Liver (tissue), 9 donors: ENCODE data around the gene MTHFSD. TPM values are rescaled to one million over a fixed set of nuclear protein-coding genes. Genes with fewer than 3 reads are reported as not detected.
"Not testable (repeated sequence)": the region's sequence is repeated elsewhere in the genome, so short reads cannot be mapped to it uniquely, and the experiment has no call there.

Source experiments
- DNase-seq: peaks from one replicate; pipeline ENCODE4 v3.0.0-alpha.2; 2017; ENCODE audit warnings: low spot score
- H3K27ac ChIP-seq, 2 donors: one replicate each; pipeline ENCODE4 v1.7.0; 2013; ENCODE audit warnings: inconsistent platforms in 2 of 2, low read length in 2 of 2, control low read depth in 1 of 2, low read depth in 1 of 2, mild to moderate bottlenecking in 1 of 2
- H3K27me3 ChIP-seq, 4 donors: one replicate each; pipeline versions ENCODE4 v1.6.1 to v1.7.0; 2013; ENCODE audit warnings: low read length in 3 of 4, inconsistent platforms in 1 of 4, mild to moderate bottlenecking in 1 of 4, moderate library complexity in 1 of 4; ENCODE audit not compliant: control insufficient read depth in 4 of 4, insufficient read depth in 4 of 4
- H3K36me3 ChIP-seq, 4 donors: one replicate each; pipeline versions ENCODE4 v1.6.1 to v1.7.0; 2013; ENCODE audit warnings: low read length in 3 of 4, mild to moderate bottlenecking in 3 of 4, low read depth in 1 of 4, moderate library complexity in 1 of 4; ENCODE audit not compliant: control insufficient read depth in 4 of 4, insufficient read depth in 3 of 4
- H3K4me1 ChIP-seq, 4 donors: one replicate each; pipeline versions ENCODE4 v1.6.1 to v1.7.0; 2013; ENCODE audit warnings: low read length in 3 of 4, mild to moderate bottlenecking in 3 of 4, moderate library complexity in 1 of 4; ENCODE audit not compliant: control insufficient read depth in 4 of 4, insufficient read depth in 4 of 4
- H3K4me3 ChIP-seq, 3 donors: one replicate each; pipeline versions ENCODE4 v1.6.1 to v1.7.0; 2013; ENCODE audit warnings: low read length in 3 of 3, control low read depth in 1 of 3, low read depth in 1 of 3, mild to moderate bottlenecking in 1 of 3
- H3K9ac ChIP-seq, 2 donors: one replicate each; pipeline ENCODE4 v1.7.0; 2013; ENCODE audit warnings: low read length in 2 of 2, mild to moderate bottlenecking in 2 of 2, moderate library complexity in 2 of 2, control low read depth in 1 of 2, low read depth in 1 of 2
- H3K9me3 ChIP-seq, 4 donors: one replicate each; pipeline versions ENCODE4 v1.6.1 to v1.7.0; 2013; ENCODE audit warnings: low read length in 3 of 4; ENCODE audit not compliant: control insufficient read depth in 4 of 4
- EGR1 ChIP-seq, 2 donors: IDR thresholded peaks; 2 replicates each; pipeline ENCODE4 v1.6.1; 2016 to 2018; ENCODE audit warnings: antibody characterized with exemption in 2 of 2, low read depth in 2 of 2
- HNF4G ChIP-seq: IDR thresholded peaks from 2 replicates; pipeline ENCODE4 v1.6.1; 2016; ENCODE audit warnings: antibody characterized with exemption
- NR2F2 ChIP-seq: IDR thresholded peaks from 2 replicates; pipeline ENCODE4 v1.6.1; 2016; ENCODE audit warnings: antibody characterized with exemption
- RAD21 ChIP-seq, 2 donors: IDR thresholded peaks; 2 replicates each; pipeline ENCODE4 v1.6.1; 2016; ENCODE audit warnings: antibody characterized with exemption in 2 of 2, mild to moderate bottlenecking in 2 of 2
- RXRA ChIP-seq, 2 donors: IDR thresholded peaks; 2 replicates each; pipeline ENCODE4 v1.6.1; 2017 to 2018; ENCODE audit warnings: antibody characterized with exemption in 2 of 2, mild to moderate bottlenecking in 1 of 2
- TAF1 ChIP-seq: conservative IDR thresholded peaks from 2 replicates; pipeline ENCODE4 v1.6.1; 2016; ENCODE audit warnings: antibody characterized with exemption, mild to moderate bottlenecking
- YY1 ChIP-seq: IDR thresholded peaks from 2 replicates; pipeline ENCODE4 v1.6.1; 2016; ENCODE audit warnings: antibody characterized with exemption, mild to moderate bottlenecking
- WGBS: extraction: QIAGEN DNeasy Blood & Tissue Kit; methylation state at CpG from one replicate; pipeline ENCODE4 v1.1.7; 2013; 5-methylcytosine and 5-hydroxymethylcytosine counted together
- polyA plus RNA-seq, 2 donors: library from polyadenylated mRNA; stranded (reverse) in 1 of 2; unstranded in 1 of 2; fragments of 200-250 nt in 1 of 2; fragments of >200 nt in 1 of 2; fragmentation: Nextera tagmentation in 1 of 2; extraction: Ambion mirVana in 1 of 2; gene quantifications; one replicate each; pipeline versions ENCODE4 v1.2.1 to v1.2.3, GENCODE V29; 2013 to 2015
- total RNA-seq, 2 donors: library from RNA; depleted of rRNA; stranded (reverse); fragments of >200 nt; gene quantifications; one replicate each; pipeline ENCODE4 v1.2.3, GENCODE V29; 2014
- TF ChIP-seq, protein P1 (sequence below): fragments of 150-350 bp; IDR thresholded peaks from 2 replicates; pipeline ENCODE4 v1.5.1; 2017; ENCODE audit warnings: improper control_type of control experiment, low read depth, low read length; ENCODE audit not compliant: missing input control
- TF ChIP-seq, protein P2 (sequence below): IDR thresholded peaks from 2 replicates; pipeline ENCODE4 v1.6.1; 2016; ENCODE audit warnings: antibody characterized with exemption
- TF ChIP-seq, protein P3 (sequence below): IDR thresholded peaks from 2 replicates; pipeline ENCODE4 v1.6.1; 2016; ENCODE audit warnings: antibody characterized with exemption
- TF ChIP-seq, protein P4 (sequence below): IDR thresholded peaks from 2 replicates; pipeline ENCODE4 v1.6.1; 2016; ENCODE audit warnings: antibody characterized with exemption, mild to moderate bottlenecking
- donor health status: healthy.
- donor health status: healthy.
- donor health status: healthy.
- donor health status: healthy.
- donor health status: healthy.

The MTHFSD gene
- total and polyA plus RNA-seq, 4 donors: 4.6 to 8.1 (median 6.5) TPM

DNA sequence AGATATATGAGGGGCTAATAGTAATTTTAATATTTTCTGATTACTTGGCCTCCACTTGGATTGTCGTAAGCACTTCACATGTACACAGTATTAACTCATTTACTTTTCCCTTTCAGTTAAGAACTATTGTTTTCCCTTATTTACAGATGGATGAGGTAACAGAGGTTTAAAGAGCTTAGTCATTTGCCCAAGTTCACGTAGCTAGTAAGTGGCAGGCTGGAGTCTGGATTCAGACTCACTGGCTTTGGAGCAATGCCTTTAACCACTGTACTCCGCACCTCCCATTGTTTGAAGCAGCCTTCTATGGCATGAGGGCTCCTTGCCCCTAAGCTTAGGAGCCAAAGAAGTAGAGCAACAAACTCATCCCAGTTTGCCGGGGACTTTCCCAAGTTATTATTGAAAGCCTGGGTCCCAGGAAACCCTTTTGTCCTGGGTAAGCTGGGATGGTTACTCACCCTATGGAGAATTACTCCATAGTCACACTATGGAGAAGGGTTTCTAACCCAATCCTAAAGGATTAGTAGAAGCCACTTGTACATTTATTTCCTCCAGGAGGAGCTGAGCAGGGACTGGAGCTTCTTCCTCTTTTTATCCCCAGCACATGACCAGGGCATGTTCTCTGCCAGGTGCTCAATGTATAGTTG lies 35.6 kb upstream of the MTHFSD start (continued):
- TF ChIP-seq, protein P1, sequence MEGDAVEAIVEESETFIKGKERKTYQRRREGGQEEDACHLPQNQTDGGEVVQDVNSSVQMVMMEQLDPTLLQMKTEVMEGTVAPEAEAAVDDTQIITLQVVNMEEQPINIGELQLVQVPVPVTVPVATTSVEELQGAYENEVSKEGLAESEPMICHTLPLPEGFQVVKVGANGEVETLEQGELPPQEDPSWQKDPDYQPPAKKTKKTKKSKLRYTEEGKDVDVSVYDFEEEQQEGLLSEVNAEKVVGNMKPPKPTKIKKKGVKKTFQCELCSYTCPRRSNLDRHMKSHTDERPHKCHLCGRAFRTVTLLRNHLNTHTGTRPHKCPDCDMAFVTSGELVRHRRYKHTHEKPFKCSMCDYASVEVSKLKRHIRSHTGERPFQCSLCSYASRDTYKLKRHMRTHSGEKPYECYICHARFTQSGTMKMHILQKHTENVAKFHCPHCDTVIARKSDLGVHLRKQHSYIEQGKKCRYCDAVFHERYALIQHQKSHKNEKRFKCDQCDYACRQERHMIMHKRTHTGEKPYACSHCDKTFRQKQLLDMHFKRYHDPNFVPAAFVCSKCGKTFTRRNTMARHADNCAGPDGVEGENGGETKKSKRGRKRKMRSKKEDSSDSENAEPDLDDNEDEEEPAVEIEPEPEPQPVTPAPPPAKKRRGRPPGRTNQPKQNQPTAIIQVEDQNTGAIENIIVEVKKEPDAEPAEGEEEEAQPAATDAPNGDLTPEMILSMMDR: no peak
- TF ChIP-seq TAF1: no peak
- TF ChIP-seq, protein P2, sequence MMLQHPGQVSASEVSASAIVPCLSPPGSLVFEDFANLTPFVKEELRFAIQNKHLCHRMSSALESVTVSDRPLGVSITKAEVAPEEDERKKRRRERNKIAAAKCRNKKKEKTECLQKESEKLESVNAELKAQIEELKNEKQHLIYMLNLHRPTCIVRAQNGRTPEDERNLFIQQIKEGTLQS: no peak
- no peak for TF ChIP-seq RAD21 (IDR thresholded peaks at IDR 0.05)

DNA sequence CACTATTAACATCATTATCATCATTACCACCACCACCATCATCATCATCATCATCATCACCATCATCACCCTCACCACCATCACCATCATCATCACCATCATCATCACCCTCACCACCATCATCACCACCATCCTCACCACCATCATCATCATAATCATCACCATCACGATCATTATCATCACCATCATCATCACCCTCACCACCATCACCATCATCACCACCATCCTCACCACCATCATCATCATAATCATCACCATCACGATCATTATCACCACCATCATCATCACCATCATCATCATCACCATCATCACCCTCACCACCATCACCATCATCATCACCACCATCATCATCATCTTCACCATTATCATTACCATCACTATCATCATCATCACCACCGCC lies 32.9 kb upstream of the MTHFSD start:
- H3K4me3 ChIP-seq, H3K4me1 ChIP-seq, DNase-seq, H3K27ac ChIP-seq, H3K9me3 ChIP-seq, H3K9ac ChIP-seq, H3K36me3 ChIP-seq: not testable (repeated sequence)
- 80% methylated on average over 3 of the region's 3 CpGs for WGBS
- peaks cover 0 to 21% (median 4%) of the 10 kb centered on the region in 4 donors for H3K27me3 ChIP-seq

DNA sequence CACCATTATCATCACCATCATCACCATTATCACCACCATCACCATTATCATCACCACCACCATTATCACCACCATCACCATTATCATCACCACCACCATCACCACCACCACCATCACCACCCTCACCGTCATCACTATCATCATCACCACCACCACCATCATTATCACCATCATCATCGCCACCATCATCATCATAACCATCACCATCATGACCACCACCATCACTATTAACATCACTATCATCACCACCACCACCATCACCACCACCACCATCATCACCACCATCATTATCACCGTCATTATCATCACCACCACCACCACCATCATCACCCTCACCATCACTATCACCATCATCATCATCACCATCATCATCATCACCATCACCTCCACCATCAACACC lies 32.5 kb upstream of the MTHFSD start:
- 91% methylated on average over 3 of the region's 3 CpGs for WGBS

DNA sequence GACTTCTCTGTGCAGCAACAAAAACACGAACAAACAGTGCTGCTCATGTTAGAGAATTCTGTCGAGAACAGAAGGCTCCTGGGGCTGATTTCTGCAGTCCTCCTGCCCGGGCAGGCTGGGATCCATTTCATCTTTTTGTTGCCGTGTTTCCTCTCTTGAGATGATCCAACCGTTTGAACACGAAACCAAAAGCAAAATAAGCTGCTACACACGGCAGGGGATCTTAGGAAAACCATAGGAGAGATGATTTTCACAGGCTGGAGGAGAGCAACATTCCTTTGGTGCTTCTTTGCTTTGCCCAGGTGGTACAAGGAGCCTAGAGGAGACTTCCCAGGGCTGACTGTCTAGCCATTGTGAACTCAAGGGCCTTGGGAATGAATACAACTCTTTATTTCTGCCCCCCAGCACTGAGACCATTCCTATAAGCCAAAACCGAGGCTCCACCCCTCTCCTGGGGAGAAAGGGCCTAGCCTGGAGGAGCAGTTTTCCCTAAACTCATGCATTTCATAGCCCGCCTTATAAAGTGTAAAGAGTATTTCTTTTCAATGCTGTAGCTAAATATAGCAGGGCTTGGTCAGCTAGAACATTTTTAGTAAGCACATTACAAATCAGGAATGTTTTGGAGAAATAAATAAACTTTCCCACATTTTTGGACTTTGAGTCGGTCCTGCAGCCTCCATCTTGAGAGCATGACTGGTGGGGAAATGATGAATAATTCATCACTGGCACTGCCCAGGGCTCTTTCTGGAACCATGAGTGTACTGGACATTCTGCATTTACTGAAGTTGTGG lies 31.0 kb upstream of the MTHFSD start:
- H3K9ac ChIP-seq: no peak overlapping the region
- H3K27me3 ChIP-seq: peaks cover 0 to 15% (median 6%) of the 10 kb centered on the region in 4 donors
- no peak for DNase-seq
- H3K27ac ChIP-seq: no peak overlapping the region
- no peaks in the 10 kb centered on the region for H3K4me1 ChIP-seq
- TF ChIP-seq HNF4G (no peak), TAF1 (no peak), NR2F2 (no peak), RXRA (IDR thresholded peaks at IDR 0.05) (no peak), RAD21 (IDR thresholded peaks at IDR 0.05) (no peak), EGR1 (IDR thresholded peaks at IDR 0.05; ENCODE audit: low read depth in 2 of 2) (no peak), YY1 (peak; percentile 21)
- TF ChIP-seq, protein P3, sequence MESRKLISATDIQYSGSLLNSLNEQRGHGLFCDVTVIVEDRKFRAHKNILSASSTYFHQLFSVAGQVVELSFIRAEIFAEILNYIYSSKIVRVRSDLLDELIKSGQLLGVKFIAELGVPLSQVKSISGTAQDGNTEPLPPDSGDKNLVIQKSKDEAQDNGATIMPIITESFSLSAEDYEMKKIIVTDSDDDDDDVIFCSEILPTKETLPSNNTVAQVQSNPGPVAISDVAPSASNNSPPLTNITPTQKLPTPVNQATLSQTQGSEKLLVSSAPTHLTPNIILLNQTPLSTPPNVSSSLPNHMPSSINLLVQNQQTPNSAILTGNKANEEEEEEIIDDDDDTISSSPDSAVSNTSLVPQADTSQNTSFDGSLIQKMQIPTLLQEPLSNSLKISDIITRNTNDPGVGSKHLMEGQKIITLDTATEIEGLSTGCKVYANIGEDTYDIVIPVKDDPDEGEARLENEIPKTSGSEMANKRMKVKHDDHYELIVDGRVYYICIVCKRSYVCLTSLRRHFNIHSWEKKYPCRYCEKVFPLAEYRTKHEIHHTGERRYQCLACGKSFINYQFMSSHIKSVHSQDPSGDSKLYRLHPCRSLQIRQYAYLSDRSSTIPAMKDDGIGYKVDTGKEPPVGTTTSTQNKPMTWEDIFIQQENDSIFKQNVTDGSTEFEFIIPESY: no peak
- TF ChIP-seq, protein P4, sequence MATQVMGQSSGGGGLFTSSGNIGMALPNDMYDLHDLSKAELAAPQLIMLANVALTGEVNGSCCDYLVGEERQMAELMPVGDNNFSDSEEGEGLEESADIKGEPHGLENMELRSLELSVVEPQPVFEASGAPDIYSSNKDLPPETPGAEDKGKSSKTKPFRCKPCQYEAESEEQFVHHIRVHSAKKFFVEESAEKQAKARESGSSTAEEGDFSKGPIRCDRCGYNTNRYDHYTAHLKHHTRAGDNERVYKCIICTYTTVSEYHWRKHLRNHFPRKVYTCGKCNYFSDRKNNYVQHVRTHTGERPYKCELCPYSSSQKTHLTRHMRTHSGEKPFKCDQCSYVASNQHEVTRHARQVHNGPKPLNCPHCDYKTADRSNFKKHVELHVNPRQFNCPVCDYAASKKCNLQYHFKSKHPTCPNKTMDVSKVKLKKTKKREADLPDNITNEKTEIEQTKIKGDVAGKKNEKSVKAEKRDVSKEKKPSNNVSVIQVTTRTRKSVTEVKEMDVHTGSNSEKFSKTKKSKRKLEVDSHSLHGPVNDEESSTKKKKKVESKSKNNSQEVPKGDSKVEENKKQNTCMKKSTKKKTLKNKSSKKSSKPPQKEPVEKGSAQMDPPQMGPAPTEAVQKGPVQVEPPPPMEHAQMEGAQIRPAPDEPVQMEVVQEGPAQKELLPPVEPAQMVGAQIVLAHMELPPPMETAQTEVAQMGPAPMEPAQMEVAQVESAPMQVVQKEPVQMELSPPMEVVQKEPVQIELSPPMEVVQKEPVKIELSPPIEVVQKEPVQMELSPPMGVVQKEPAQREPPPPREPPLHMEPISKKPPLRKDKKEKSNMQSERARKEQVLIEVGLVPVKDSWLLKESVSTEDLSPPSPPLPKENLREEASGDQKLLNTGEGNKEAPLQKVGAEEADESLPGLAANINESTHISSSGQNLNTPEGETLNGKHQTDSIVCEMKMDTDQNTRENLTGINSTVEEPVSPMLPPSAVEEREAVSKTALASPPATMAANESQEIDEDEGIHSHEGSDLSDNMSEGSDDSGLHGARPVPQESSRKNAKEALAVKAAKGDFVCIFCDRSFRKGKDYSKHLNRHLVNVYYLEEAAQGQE: no peak
- no peak overlapping the region for H3K4me3 ChIP-seq
- no peaks in the 10 kb centered on the region for H3K36me3 ChIP-seq
- 62% methylated on average over 10 of the region's 10 CpGs for WGBS
- no peaks in the 10 kb centered on the region for H3K9me3 ChIP-seq

More for the DNA sequence above, 32.5 kb upstream of the MTHFSD start:
- Histone ChIP-seq H3K27me3 (peaks cover 0 to 19% (median 5%) of the 10 kb centered on the region in 4 donors), H3K36me3 (no peaks in the 10 kb centered on the region), H3K9ac (no peak overlapping the region), H3K4me3 (no peak overlapping the region), H3K9me3 (no peaks in the 10 kb centered on the region), H3K27ac (no peak overlapping the region), H3K4me1 (no peaks in the 10 kb centered on the region)
- no peak for TF ChIP-seq HNF4G
- no peak for DNase-seq
